Measurements from ENCODE around the gene HCST.

GRCh38 chr19:35889370-35890112, 12.8 kb upstream of the HCST start:
- TF ChIP-seq CTCF (IDR thresholded peaks at IDR 0.05), result no peak
- TF ChIP-seq POLR2A (IDR thresholded peaks at IDR 0.05), result no peak
- TF ChIP-seq POLR2AphosphoS5 (IDR thresholded peaks at IDR 0.05; ENCODE audit: insufficient read depth in 1 of 2, low read depth in 1 of 2), result no peak
